SU-DHL-6 (cell line): ENCODE data around the gene NUP153.

ENCODE experiments used
- H2AFZ ChIP-seq: fragments of 200-600 bp; sonication (generic); 2 replicates; pipeline ENCODE4 v1.6.1; 2014; ENCODE audit warnings: low read depth, mild to moderate bottlenecking, moderate library complexity, mixed read lengths, antibody characterized with exemption, low read length; ENCODE audit not compliant: severe bottlenecking
- H3F3A ChIP-seq: fragments of 200-600 bp; shearing (Covaris generic); 2 replicates; pipeline ENCODE4 v1.6.0; 2016; ENCODE audit warnings: antibody characterized with exemption, mild to moderate bottlenecking; ENCODE audit not compliant: insufficient read depth
- H3K27ac ChIP-seq: fragments of 200-600 bp; sonication (generic); 2 replicates; pipeline ENCODE4 v1.5.1; 2016; ENCODE audit warnings: low read depth, mild to moderate bottlenecking, low read length, moderate library complexity, mixed read lengths
- H3K27me3 ChIP-seq: fragments of 200-600 bp; sonication (generic), shearing (Covaris generic); 2 replicates; pipeline ENCODE4 v1.6.0; 2014; ENCODE audit warnings: mild to moderate bottlenecking, low read length
- H3K36me3 ChIP-seq: fragments of 200-600 bp; sonication (generic); 2 replicates; pipeline ENCODE4 v1.6.1; 2014; ENCODE audit warnings: mild to moderate bottlenecking, low read length, mixed read lengths
- H3K4me2 ChIP-seq: fragments of 300-600, 200-600 bp; shearing (Covaris generic), sonication (generic); 2 replicates; pipeline ENCODE4 v1.6.0; 2014; ENCODE audit warnings: low read length, low read depth, mild to moderate bottlenecking; ENCODE audit not compliant: poor library complexity, severe bottlenecking
- H3K4me3 ChIP-seq: fragments of 200-600 bp; sonication (generic); 2 replicates; pipeline ENCODE4 v1.5.1; 2014; ENCODE audit warnings: antibody characterized with exemption, low read length, mild to moderate bottlenecking, mixed read lengths; ENCODE audit not compliant: insufficient read depth, poor library complexity, severe bottlenecking
- H3K79me2 ChIP-seq: fragments of 200-600 bp; sonication (generic); 2 replicates; pipeline ENCODE4 v1.6.1; 2014; ENCODE audit warnings: mild to moderate bottlenecking, low read length, moderate library complexity; ENCODE audit not compliant: insufficient read depth
- H3K9ac ChIP-seq: fragments of 200-600 bp; sonication (generic); 2 replicates; pipeline ENCODE4 v1.7.0; 2014; ENCODE audit warnings: mild to moderate bottlenecking, low read length
- H3K9me2 ChIP-seq: fragments of 200-600 bp; sonication (generic); replicated peaks from 2 replicates; pipeline ENCODE4 v1.6.1; 2014; ENCODE audit warnings: low read length; ENCODE audit not compliant: insufficient read depth
- H3K9me3 ChIP-seq: fragments of 200-600 bp; sonication (generic); 2 replicates; pipeline ENCODE4 v1.6.1; 2014; ENCODE audit warnings: low read length, mixed read lengths; ENCODE audit not compliant: insufficient read depth
- H4K20me1 ChIP-seq: fragments of 200-600 bp; sonication (generic); 2 replicates; pipeline ENCODE4 v1.6.1; 2014; ENCODE audit warnings: low read depth, mild to moderate bottlenecking, antibody characterized with exemption, low read length, moderate library complexity, mixed read lengths
- CTCF ChIP-seq: fragments of 200-600 bp; sonication (generic); IDR thresholded peaks from one replicate; pipeline ENCODE4 v1.5.1; 2017; ENCODE audit warnings: antibody characterized with exemption, mild to moderate bottlenecking, low read length, moderate library complexity; ENCODE audit not compliant: insufficient read depth, poor library complexity, severe bottlenecking
- EZH2phosphoT487 ChIP-seq: fragments of 200-600 bp; sonication (generic), shearing (Covaris generic); conservative IDR thresholded peaks from 2 replicates; pipeline ENCODE4 v1.6.1; 2018; ENCODE audit warnings: mild to moderate bottlenecking, antibody characterized with exemption, low read length, moderate library complexity, mixed read lengths

The NUP153 gene

GRCh38 chr6:17612048-17612447, 94.7 kb downstream of the NUP153 start:
- Histone ChIP-seq H3K4me2 (no peak overlapping the region), H3K36me3 (peaks cover 32% of the 10 kb centered on the region), H3K4me3 (no peak overlapping the region), H4K20me1 (peaks cover 13% of the 10 kb centered on the region), H2AFZ (no peak overlapping the region), H3F3A (peaks cover 62% of the 10 kb centered on the region), H3K9ac (no peak overlapping the region), H3K79me2 (peaks cover under 1% of the 10 kb centered on the region; the same call in 1 of the 2 replicates), H3K27me3 (no peaks in the 10 kb centered on the region), H3K9me3 (no peaks in the 10 kb centered on the region), H3K27ac (no peak overlapping the region), H3K9me2 (no peaks in the 10 kb centered on the region)
- TF ChIP-seq CTCF (no peak), EZH2phosphoT487 (no peak)

- Histone ChIP-seq H3K4me3 (no peak overlapping the region), H3F3A (peaks cover 60% of the 10 kb centered on the region), H3K27me3 (no peaks in the 10 kb centered on the region), H3K79me2 (no peaks in the 10 kb centered on the region), H4K20me1 (peaks cover 13% of the 10 kb centered on the region), H3K9me2 (no peaks in the 10 kb centered on the region), H2AFZ (no peak overlapping the region), H3K9ac (no peak overlapping the region), H3K27ac (no peak overlapping the region), H3K9me3 (no peaks in the 10 kb centered on the region), H3K36me3 (peaks cover 22% of the 10 kb centered on the region), H3K4me2 (no peak overlapping the region)
- TF ChIP-seq EZH2phosphoT487 = no peak
- no peak for TF ChIP-seq CTCF
Observed at GRCh38 chr6:17610835-17611234, 95.9 kb downstream of the NUP153 start.

DNA sequence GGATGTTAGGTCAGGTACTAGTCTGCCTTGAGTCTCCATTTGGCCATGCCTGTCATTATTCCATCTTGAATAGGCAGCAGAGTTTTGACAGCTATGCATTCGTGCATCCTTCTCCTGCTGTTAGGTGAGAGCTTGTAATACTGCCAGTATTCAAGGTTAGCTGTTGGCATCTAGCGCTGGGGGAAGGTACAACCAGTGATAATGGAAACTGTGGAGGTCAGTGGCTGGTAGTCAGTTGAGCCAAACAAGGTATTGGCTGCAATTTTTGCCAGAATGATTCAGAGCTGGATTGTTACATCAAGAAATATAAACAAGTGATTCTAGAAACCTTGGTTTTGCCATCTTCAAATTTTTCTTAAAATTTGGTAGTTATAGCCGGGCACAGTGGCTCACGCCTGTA, 100.1 kb downstream of the NUP153 start:
- H3K27ac ChIP-seq = no peak overlapping the region
- peaks cover 57% of the 10 kb centered on the region for H3F3A ChIP-seq
- H3K9ac ChIP-seq = no peak overlapping the region
- H2AFZ ChIP-seq = no peak overlapping the region
- no peak for TF ChIP-seq EZH2phosphoT487
- peaks cover 5% of the 10 kb centered on the region; the same call in 1 of the 2 replicates for H3K36me3 ChIP-seq
- peaks cover 4% of the 10 kb centered on the region; the same call in 1 of the 2 replicates for H4K20me1 ChIP-seq
- no peak overlapping the region for H3K4me3 ChIP-seq
- H3K9me2 ChIP-seq = no peaks in the 10 kb centered on the region
- H3K4me2 ChIP-seq = no peak overlapping the region
- no peaks in the 10 kb centered on the region for H3K79me2 ChIP-seq
- no peaks in the 10 kb centered on the region for H3K9me3 ChIP-seq
- no peaks in the 10 kb centered on the region for H3K27me3 ChIP-seq

- Histone ChIP-seq H3K27me3 (no peaks in the 10 kb centered on the region), H4K20me1 (0 out of 2 replicates have a peak, but pooled peaks cover 2% of the 10 kb centered on the region), H3K4me3 (no peak overlapping the region), H3K9ac (no peak overlapping the region), H3F3A (peaks cover 30% of the 10 kb centered on the region), H3K9me2 (no peaks in the 10 kb centered on the region), H3K79me2 (no peaks in the 10 kb centered on the region; the same call in 1 of the 2 replicates), H2AFZ (no peak overlapping the region), H3K36me3 (no peaks in the 10 kb centered on the region; the same call in 1 of the 2 replicates), H3K4me2 (no peak overlapping the region), H3K9me3 (no peaks in the 10 kb centered on the region), H3K27ac (no peak overlapping the region)
- TF ChIP-seq EZH2phosphoT487 (no peak), CTCF (no peak)
Observed at GRCh38 chr6:17602888-17603287, 103.8 kb downstream of the NUP153 start.
